Activated CD8-positive, alpha-beta T cell treated with anti-CD3 and anti-CD28 coated beads for 36 hours (primary cell): Measurements from ENCODE around the gene STK38L. TPM values are rescaled to one million over a fixed set of nuclear protein-coding genes. Genes with fewer than 3 reads are reported as not detected.

ENCODE experiments used
- ATAC-seq: fragments of 200-7000 bp; cut with Tn5 transposase; one replicate; pipeline ENCODE4 v1.10.0; 2021; ENCODE audit warnings: mild to moderate bottlenecking, moderate library complexity
- CTCF ChIA-PET: fragments of 350-600 bp; sonication (Branson Sonifier 250); formaldehyde crosslinking; loops from one replicate; lab custom pipeline; 2021; ENCODE audit warnings: antibody characterized with exemption; lab: Charles Lee
- POLR2A ChIA-PET: fragments of 350-600 bp; sonication (Branson Sonifier 250); formaldehyde crosslinking; loops from one replicate; lab custom pipeline; 2021; ENCODE audit warnings: antibody characterized with exemption; lab: Charles Lee
- DNase-seq: peaks from one replicate; pipeline ENCODE4 v3.0.0-alpha.2; 2020
- H3K27ac Mint-ChIP-seq: one replicate; pipeline ENCODE4 v1.8.0; 2021; ENCODE audit warnings: mild to moderate bottlenecking, mixed read lengths
- H3K27me3 Mint-ChIP-seq: one replicate; pipeline ENCODE4 v1.8.0; 2021; ENCODE audit warnings: mixed read lengths
- H3K36me3 Mint-ChIP-seq: one replicate; pipeline ENCODE4 v1.8.0; 2021; ENCODE audit warnings: low read depth, mixed read lengths
- H3K4me1 Mint-ChIP-seq: one replicate; pipeline ENCODE4 v1.8.0; 2021; ENCODE audit warnings: low read depth, mixed read lengths
- H3K4me3 Mint-ChIP-seq: one replicate; pipeline ENCODE4 v1.8.0; 2021; ENCODE audit warnings: mild to moderate bottlenecking, moderate library complexity, mixed read lengths
- H3K9me3 Mint-ChIP-seq: one replicate; pipeline ENCODE4 v1.8.0; 2021; ENCODE audit warnings: mixed read lengths
- intact Hi-C: fragments of 100-400 bp; cut with micrococcal nuclease; formaldehyde crosslinking; loops from one replicate; pipeline ENCODE4 v1.10.0; 2022
- total RNA-seq, 2 experiments: library from RNA; stranded (reverse); gene quantifications; one replicate each; pipeline ENCODE4 v1.2.3, GENCODE V29; 2021
- TF ChIP-seq, protein P1 (sequence below): fragments of 200-600 bp; IDR thresholded peaks from one replicate; pipeline ENCODE4 v1.8.0; 2022; ENCODE audit warnings: antibody characterized with exemption, mild to moderate bottlenecking

Gene STK38L
- total RNA-seq, 2 experiments from 2014 or later = 23.5 to 27.6 TPM

DNA sequence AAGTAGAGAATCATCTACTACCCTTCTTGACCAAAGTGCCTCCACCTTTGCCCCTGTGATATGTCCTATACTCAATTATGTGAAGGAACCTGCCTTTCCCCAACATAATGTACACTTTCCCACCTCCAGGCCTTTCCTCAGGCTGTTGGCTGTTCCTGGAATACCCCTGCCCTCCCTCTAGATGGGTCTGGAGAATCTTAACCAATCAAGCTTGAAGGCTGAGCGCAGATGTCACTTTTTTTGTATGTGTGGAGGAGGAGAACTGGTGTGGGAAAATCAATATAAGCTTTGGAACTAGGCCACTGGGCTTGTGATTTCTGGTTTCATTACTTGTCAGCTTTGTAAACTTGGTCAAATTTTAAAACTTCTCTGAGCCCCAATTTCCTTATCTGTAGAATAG lies 93.3 kb downstream of the STK38L start:
- Mint-ChIP-seq H3K4me3 (no peak overlapping the region), H3K4me1 (peaks cover 11% of the 10 kb centered on the region), H3K9me3 (no peaks in the 10 kb centered on the region), H3K36me3 (peaks cover 2% of the 10 kb centered on the region), H3K27me3 (peaks cover 29% of the 10 kb centered on the region), H3K27ac (no peak overlapping the region)
- CTCF ChIA-PET = interaction anchor here (1.1 to 1.2 kb wide), 2 partner anchors 11 to 315 kb away, joined by 3 read pairs; no protein-coding TSS in a partner anchor
- DNase-seq (no peak), ATAC-seq (no peak)
- TF ChIP-seq, protein P1, sequence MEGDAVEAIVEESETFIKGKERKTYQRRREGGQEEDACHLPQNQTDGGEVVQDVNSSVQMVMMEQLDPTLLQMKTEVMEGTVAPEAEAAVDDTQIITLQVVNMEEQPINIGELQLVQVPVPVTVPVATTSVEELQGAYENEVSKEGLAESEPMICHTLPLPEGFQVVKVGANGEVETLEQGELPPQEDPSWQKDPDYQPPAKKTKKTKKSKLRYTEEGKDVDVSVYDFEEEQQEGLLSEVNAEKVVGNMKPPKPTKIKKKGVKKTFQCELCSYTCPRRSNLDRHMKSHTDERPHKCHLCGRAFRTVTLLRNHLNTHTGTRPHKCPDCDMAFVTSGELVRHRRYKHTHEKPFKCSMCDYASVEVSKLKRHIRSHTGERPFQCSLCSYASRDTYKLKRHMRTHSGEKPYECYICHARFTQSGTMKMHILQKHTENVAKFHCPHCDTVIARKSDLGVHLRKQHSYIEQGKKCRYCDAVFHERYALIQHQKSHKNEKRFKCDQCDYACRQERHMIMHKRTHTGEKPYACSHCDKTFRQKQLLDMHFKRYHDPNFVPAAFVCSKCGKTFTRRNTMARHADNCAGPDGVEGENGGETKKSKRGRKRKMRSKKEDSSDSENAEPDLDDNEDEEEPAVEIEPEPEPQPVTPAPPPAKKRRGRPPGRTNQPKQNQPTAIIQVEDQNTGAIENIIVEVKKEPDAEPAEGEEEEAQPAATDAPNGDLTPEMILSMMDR = no peak
- intact Hi-C loops = no loop called here
- POLR2A ChIA-PET = no interaction called here

DNA sequence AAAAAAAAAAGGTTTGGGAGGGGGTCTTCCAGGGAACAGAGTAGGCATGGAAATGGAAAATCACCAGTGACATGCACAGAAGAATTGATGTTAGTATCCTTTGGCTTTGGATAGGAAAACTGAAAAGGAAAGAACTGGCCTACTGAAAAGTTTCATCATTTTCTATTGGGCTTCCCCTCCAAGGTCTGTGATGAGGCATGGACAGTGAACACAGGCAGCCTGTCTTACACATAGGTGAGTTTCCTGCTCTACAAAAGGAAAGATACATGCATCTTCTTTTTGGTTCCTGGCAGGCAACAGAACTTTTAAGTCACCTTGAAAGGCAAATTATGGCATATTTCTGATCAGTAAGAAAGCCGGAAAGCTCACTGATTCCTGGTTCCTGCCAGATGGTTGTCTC lies 94.4 kb downstream of the STK38L start:
- TF ChIP-seq, protein P1 = no peak
- Mint-ChIP-seq H3K4me1 (peaks cover 10% of the 10 kb centered on the region), H3K36me3 (peaks cover under 1% of the 10 kb centered on the region), H3K4me3 (no peak overlapping the region), H3K27ac (no peak overlapping the region), H3K9me3 (no peaks in the 10 kb centered on the region), H3K27me3 (peaks cover 27% of the 10 kb centered on the region)
- intact Hi-C loops = no loop called here
- ATAC-seq = no peak
- POLR2A ChIA-PET = no interaction called here
- DNase-seq = no peak
- CTCF ChIA-PET = interaction anchor here (0.5 kb wide), 1 partner anchor 55 kb away, joined by 3 read pairs; no protein-coding TSS in a partner anchor

DNA sequence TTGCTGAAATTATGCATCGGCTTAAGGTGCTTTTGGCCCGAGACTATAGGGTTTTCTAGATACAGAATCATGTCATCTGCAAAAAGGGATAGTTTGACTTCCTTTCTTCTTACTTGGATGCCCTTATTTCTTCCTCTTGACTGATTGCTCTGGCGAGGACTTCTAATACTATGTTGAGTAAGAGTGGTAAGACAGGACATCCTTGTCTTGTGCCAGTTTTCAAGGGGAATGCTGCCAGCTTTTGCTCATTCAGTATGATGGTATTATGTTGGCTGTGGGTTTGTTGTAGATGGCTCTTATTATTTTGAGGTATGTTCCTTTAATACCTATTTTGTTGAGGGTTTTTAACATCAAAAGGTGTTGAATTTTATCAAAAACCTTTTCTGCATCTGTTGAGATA lies 96.9 kb downstream of the STK38L start:
- no peaks in the 10 kb centered on the region for H3K9me3 Mint-ChIP-seq
- TF ChIP-seq, protein P1 = no peak
- peaks cover 3% of the 10 kb centered on the region for H3K4me1 Mint-ChIP-seq
- intact Hi-C loops = no loop called here
- POLR2A ChIA-PET = interaction anchor here (0.8 kb wide), 1 partner anchor 8 kb away, joined by 4 read pairs; no protein-coding TSS in a partner anchor
- H3K36me3 Mint-ChIP-seq = no peaks in the 10 kb centered on the region
- no peak overlapping the region for H3K4me3 Mint-ChIP-seq
- CTCF ChIA-PET = interaction anchor here (1.6 kb wide), 1 partner anchor 24 kb away, joined by 3 read pairs; no protein-coding TSS in a partner anchor
- no peak for ATAC-seq
- peaks cover 10% of the 10 kb centered on the region for H3K27me3 Mint-ChIP-seq
- no peak overlapping the region for H3K27ac Mint-ChIP-seq
- DNase-seq = no peak

DNA sequence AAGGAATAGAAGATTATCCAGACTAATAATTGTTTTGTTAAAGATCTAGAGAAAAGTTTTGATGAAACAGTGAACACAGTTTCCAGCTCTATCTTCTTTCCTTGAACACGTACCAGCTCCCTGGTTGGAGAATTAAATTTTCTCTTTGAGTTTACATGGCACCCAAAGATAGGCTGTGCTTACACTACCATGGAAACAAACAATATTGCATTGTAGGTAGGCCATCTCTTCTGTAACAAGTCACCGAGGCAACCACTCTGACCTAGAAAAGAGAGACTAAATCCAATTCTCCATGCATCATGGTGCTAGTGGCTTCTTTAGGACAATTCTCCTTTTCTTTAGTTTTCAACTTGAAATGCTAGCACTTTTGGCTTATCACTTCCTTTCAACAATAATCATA lies 98.5 kb downstream of the STK38L start:
- DNase-seq = no peak
- ChIA-PET CTCF (interaction anchor here (0.8 to 1.5 kb wide), 2 partner anchors 19 to 36 kb away, joined by 3 read pairs; no protein-coding TSS in a partner anchor), POLR2A (no interaction called here)

More for the DNA sequence above, 98.5 kb downstream of the STK38L start:
- Mint-ChIP-seq H3K27me3 (peaks cover 3% of the 10 kb centered on the region), H3K4me1 (peaks cover 3% of the 10 kb centered on the region), H3K9me3 (no peaks in the 10 kb centered on the region), H3K36me3 (no peaks in the 10 kb centered on the region), H3K4me3 (no peak overlapping the region), H3K27ac (no peak overlapping the region)
- no peak for ATAC-seq
- intact Hi-C loops = no loop called here
- TF ChIP-seq, protein P1 = no peak
